ENCODE results near the gene SORBS2.

SORBS2 gene

GRCh38 chr4:185582651-185583400 is 229.2 kb downstream of the SORBS2 start:
- no peak for DNase-seq

DNA sequence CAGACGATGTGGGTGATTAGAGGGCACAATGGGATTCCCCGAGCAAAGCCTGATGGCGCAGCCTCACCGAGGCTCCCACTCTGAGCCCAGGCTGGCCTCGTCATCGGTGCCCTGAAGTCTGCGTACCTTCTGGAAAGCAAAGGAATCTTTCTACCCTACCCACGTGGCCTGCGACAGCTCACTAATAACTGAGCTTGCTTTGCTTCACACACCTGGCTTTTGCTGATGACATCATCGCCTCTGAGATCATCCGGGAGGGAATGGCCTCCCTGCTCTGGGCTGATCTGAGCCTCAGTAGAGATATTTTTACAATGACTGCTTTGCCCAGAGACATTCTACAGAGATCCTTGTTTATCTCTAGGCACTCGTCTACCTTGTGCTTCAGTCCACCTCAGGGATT is 231.3 kb downstream of the SORBS2 start:
- no peak for DNase-seq

DNA sequence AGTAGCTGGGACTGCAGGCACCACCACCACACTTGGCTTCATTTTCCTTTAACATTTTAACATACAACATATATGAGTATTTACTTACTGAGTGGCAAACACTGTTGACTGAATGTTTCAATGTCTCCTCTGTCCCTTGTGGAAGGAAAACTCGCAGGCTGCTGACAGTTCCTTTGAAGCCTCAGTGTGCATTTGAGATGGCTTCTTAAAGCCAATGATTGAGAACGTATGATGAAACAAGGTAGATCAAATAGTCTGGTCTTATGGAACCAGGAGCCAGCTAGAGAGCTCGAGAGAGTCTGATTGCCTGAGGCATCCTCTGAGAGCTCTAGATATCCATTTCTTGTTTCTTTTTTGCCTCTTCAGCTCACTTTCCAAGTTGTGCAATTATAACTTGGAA is 233.7 kb downstream of the SORBS2 start:
- DNase-seq = no peak

DNA sequence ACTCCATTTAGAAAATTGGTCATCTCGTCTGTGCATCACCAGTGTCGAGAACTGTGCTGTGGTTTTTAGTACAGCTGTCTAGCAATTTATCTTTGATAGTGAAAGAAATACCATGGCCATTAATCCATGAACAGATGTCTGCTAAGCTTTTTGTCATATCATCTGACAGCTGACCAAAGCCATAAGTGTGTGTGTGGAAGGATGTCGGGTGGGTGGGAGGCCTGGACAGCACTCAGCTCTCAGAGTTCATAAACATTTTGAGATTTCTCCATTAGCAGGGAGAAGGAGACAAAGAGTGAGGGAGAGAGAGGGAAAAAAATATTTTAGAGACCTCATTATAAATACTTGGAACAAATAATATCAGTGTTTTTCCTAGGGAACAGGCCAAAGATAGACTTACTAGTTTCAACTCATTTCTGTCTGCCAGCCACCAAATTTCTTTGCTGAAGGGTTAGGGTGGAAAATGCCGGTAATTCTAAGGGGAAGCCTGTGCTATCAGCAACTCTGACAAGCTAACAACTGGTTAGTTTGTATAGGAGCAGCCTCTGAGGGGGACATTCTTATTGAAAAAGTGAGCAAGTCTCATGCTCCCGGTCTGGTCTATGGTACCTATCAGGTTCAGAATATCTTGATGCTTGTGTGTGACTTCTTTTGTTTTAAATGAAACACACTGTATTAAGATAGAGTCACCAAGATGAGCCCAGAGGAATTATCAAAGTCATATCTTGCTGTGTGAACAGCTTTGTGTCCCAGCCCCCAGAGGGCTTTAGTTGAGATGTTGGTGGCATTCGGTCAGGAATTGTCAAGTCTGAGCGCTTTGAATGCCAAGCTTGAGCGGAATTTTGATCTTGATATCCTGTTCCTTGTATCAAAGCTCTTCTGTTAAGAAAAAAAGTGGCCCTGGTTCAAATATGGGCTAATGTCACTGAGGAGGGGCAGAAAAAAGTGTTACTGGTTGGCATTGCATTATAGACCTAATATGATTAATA is 234.7 kb downstream of the SORBS2 start:
- DNase-seq = no peak

DNA sequence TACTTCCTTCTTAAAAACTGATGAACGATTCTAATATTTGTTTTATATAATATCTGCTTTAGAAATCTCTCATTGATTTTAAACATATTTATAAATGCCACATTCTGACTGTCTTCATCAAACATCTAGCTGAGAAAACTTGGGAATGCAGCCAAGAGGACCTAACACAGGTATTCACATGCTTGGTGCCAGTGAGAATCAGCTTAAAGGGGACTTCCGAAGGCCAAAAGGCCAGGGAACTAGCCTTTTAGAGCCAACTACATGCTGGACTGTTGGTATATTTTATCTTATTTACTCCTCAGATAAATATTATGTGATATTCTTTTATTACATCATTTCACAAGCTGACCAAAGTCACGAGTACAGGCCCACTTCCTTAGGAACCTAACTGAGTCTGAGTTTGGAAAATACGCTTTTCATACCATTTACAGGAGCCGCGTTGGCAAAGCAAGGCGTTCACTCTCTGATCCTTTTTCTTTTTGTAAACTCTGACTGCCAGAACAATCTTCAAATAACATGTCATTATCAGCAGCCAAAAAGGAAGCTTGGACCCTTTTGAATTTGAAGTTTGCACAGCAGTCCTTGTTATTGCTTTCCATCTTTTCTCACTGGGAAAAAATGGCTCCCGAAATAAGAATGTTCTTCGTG is 235.6 kb downstream of the SORBS2 start:
- DNase-seq = no peak

DNA sequence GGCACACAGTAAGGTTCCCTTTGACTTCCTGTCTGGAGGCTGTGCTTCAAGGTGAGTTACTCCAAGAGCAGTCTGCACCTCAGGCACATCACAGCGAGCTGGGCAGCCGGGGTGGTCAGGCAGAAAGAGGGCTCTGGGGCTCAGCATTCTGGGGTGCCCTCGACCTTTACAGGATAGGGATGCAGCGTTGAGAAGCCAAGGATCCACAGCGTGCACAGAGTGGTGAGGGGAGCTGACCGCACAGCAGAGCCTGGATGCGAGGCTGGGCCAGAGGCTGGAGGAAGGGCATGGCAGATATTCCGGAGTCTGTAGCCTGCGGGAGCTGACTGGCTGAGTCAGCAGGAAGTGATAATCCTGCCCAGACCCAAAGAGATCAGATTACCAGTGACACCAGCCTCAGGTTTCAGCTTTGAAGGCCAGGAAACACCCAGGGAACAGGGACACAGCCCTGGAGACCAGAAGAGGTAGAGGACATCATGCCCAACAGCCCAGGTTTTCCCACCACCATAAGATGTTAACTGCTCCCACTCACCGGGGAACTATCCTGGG is 238.3 kb downstream of the SORBS2 start:
- DNase-seq = peak; percentile 79

DNA sequence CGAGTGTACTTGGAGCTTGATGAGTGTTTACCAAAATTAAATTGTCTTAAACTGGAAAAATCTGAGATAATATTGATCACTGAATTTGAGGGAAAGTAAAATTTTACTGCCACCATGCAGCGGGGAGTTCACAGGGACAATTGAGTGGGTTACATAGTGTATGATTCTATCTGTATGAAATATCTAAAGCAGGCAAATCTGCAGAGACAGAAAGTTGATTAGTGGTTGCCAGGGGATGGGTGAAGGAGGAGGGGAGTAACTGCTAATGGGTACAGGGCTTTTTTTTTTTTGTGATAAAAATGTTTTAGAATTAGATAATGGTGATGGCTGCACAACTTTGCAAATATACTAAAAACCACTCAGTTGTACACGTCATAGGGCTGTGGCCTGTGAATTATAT is 241.3 kb downstream of the SORBS2 start:
- no peak for DNase-seq

- DNase-seq = peak; percentile 24
These were observed 244.3 kb downstream of the SORBS2 start for GRCh38 chr4:185567381-185568376.

DNA sequence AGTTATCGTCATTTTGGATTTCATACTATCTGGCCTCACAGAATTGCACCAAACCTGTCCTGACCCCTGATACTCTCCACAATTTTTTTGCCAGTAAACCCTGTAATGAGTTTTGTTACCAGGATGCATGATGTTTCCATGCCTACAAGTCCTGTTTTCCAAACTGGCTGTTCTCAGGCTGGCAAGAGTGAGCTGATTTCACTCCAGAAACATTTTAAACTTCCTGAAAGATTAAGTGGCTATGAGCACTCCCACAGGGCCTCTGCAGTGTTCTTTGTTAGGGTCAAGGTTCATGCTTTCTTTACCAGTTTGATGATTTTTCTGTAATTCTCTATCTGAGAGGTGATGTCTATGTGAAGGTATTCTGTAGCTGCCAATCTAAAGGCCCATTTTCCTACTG is 245.0 kb downstream of the SORBS2 start:
- peak; percentile 54 for DNase-seq

GRCh38 chr4:185566425-185566824 is 245.6 kb downstream of the SORBS2 start:
- no peak for DNase-seq

DNA sequence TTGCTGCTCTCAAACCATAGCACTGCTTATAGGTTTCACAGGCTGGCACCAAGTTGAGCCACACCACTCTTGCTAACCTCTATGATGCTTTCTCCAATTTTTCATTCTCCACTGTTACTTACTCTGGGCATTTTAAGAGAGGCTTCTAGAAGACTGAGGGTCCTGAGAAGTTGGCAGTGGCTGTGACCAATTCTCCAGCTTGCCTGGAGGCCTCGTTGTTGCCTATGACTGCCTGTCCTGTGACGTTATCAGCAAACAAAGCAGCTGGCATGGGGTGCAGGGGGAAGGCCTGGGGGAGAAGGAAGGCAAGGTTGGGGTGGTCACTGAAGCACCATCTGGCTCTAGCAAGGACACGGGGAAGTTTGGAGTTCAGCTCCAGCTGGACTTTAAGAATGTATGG is 246.3 kb downstream of the SORBS2 start:
- no peak for DNase-seq

- DNase-seq = no peak
These were observed 247.6 kb downstream of the SORBS2 start for GRCh38 chr4:185564349-185564748.

- DNase-seq = no peak
These were observed 249.5 kb downstream of the SORBS2 start for GRCh38 chr4:185562531-185562930.

DNA sequence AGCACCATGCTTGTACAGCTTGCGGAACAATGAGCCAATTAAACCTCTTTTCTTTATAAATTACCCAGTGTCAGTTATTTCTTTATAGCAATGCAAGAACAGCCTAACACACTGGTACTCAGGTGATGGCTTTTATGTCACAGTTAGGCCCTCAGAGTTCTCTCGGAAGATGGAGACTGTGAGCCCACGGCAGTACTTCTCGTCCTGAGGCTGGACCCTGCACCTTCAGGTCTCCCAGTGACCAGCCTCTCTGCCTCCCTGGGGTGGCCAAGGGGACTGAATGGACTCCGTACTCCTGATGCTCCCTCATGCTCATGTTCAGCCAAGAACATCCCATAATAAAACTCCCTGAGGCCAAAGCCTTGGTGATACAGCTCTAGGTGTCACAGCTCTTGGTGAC is 251.7 kb downstream of the SORBS2 start:
- no peak for DNase-seq

DNA sequence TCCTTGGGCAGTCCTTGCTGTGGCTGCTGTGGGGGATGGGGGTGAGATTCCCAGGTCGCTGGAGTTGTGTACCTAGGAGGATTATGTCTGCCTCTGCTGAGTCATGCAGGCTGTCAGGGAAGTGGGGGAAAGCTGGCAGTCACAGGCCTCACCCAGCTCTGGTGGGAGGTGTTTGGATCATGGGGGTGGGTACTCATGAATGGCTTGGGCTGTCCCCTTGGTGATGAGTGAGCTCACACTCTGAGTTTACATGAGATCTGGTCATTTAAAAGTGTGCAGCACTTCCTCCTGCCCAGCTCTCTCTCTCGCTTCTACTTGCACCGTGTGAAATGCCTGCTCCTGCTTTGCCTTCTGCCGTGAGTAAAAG is 252.1 kb downstream of the SORBS2 start:
- DNase-seq = peak; percentile 69

DNA sequence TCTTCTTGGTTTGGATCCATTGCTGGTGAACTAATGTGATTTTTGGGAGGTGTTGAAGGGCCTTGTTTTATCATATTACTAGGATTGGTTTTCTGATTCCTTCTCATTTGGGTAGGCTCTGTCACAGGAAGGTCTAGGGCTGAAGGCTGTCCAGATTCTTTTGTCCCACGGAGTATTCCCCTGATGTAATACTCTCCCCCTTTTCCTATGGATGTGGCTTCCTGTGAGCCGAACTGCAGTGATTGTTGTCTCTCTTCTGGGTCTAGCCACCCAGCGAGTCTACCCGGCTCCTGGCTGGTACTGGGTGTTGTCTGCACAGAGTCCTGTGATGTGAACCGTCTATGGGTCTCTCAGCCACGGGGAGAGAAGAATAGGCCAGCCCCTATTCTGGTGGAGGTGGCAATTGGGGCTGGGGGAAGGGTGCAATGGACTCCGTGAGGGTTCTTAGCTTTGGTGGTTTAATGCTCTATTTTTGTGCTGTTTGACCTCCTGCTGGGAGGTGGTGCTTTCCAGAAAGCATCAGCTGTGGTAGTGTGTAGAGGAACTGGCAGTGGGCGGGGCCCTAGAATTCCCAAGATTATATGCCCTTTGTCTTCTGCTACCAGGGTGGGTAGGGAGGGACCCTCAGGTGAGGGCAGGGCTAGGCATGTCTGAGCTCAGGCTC is 252.6 kb downstream of the SORBS2 start:
- peak; percentile 45 for DNase-seq

DNA sequence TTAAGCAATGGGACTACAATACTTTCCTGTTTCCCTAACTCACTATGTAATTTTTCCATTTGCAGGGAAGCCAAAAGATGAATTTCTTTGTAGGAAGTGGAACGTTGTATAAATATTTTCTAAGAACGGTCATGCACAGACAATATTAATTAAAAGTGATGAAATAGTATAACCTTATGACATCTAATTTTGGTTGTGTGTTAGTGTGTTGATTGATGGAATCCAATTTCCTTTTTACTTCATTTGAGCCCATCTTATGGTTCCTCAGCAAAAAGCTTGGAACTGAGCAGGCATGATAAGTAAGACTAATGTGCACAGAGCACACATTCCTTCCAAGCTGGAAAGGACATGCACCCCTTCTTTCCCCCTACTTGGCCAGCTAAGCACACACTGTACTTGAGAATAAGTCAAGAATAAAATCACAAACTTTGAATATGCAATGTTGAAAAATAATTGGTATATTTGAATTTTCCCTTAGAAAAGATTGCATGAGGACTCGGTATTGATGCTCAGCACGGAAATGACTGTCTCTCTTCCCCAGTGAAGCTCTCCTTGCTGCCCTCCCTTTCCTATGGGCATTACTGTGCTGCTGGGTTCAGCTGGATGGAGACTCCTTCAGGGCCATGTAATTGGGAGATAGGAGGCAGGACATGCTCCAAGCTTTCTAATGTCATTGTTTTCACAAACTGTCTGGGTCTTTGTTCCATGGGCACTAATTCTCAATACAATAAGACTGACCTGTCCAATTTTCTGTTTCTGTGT is 257.4 kb downstream of the SORBS2 start:
- DNase-seq = no peak

DNA sequence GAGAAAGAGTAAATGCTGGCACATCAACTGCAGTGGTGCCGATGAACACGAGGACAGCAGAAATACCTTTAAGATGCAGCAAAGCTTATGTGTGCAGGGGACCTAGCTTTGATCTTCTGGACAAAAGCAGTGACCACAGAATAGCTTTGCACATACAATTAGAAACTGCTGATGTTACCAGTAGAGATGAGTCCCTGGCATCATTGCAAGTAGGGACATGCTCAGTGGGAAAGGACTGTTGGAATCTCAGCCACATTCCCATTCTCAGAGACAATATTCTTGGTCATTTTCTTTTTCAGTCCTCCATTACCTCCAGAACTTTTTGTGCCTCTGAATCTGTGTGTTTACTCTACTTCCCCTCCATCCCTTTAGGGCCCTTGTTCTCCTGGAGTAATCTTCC is 259.7 kb downstream of the SORBS2 start:
- no peak for DNase-seq

GRCh38 chr4:185550933-185551332 is 261.1 kb downstream of the SORBS2 start:
- no peak for DNase-seq

DNA sequence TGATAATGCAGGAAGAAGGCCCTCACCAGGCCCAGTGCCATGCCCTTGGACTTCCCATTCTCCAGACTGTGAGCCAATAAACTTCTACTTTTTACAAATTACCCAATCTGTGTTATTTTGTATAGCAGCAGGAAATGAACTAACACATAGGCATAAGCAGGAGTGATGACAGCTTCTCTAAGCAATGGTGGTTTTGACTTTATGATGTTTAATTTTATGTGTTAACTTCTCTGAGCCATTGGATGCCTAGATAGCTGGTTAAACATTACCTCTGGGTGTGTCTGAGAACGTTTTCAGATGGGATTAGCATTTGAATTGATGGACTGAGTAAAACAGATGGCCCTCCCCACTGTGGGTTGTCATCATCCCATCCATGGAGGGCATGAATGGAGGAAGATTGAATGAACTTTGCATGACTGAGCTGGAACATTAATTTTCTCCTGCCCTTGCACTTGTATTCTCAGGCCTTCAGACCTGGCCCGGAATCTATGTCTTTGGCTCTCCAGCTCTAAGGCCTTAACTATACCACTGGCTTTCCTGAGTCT is 262.8 kb downstream of the SORBS2 start:
- no peak for DNase-seq

All from fibroblast of skin of scalp (primary cell).